NCI-H446 treated with DMSO at 0.1 percent for 48 hours (cell line): ENCODE measurements around the gene ARFGEF2.
"Not testable (repeated sequence)": the region's sequence is repeated elsewhere in the genome, so short reads cannot be mapped to it uniquely, and the experiment has no call there.

Experiments
- DNase-seq: peaks from one replicate; lab custom pipeline; 2025; lab: John Stamatoyannopoulos, UW

The ARFGEF2 gene

DNA sequence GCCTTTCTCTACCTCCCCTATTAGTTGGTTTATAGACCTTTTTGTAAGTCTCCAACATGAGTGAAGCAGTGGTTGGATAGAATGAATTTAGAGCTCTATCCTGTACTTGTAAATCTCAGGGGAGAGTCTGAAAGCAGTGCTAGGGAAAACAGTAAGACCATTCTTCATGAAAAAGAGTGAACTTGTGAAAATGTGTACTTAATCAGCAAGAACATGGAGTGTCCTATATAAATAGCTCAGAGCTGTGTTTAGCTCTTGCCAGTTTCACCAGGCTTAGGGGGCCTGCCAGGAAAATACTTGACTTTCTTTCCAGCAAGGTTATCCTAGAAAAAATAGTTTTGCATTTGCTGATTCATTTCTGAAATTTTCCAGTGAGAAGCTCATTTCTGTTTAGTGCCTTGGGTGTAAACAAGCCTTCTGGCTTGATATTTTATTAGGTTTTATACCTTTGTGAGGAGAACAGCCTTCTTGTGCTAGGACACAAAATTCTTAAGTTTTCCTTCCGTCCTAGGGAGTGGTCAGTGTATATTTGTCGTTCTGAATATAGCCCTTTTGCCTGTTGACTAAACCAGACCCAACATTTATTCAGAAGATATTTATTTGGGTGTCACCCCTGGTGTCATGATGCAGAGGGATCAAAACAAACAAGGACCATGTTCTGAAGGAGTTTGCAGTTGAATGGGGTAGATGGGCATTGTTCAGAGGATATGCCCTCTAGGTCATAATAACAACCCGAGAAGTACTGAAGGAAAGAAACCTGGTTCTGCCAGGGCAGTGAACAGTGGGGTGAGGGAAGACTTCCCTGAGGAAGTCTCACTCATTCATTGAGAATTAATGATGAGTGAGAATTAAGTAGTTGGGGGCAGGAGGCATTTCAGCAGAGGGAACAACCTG is 7.6 kb downstream of the ARFGEF2 start:
- no peak for DNase-seq

DNA sequence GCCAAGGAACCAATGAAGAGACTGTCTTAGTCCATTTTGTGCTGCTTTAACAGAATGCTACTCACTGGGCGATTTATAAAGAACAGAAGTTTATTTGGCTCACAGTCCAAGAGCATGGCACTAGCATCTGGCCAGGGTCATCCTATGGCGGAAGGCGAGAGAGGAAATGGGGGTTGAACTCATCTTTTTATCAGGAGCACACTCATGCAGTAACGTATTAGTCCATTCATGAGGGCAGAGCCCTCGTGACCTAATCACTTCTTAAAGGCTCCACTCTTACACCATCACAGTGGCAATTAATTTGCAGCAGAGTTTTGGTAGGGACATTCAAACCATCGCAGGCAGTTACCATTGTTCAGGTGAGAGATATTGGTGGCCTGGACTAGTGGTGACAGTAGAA is 8.5 kb downstream of the ARFGEF2 start:
- DNase-seq = no peak

DNA sequence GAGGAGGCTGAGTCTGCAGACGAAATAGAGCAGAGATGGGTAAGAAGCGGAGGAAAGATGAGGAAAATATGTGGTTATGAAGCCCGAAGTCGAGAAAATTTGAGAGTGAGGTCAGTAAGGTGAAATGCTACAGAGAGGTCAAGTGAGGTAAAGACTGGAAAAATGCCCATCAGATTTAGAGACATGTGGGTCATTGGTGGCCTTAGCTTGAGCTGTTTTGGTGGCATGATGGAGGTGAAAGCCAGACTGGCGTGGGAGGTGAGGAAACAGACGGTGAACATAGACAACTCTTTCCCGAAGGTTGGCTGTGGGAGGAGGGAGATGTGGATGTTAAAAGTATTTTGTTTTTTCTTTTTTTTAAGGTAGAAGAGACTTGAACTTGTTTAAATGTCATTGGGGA is 9.4 kb downstream of the ARFGEF2 start:
- DNase-seq = no peak

DNA sequence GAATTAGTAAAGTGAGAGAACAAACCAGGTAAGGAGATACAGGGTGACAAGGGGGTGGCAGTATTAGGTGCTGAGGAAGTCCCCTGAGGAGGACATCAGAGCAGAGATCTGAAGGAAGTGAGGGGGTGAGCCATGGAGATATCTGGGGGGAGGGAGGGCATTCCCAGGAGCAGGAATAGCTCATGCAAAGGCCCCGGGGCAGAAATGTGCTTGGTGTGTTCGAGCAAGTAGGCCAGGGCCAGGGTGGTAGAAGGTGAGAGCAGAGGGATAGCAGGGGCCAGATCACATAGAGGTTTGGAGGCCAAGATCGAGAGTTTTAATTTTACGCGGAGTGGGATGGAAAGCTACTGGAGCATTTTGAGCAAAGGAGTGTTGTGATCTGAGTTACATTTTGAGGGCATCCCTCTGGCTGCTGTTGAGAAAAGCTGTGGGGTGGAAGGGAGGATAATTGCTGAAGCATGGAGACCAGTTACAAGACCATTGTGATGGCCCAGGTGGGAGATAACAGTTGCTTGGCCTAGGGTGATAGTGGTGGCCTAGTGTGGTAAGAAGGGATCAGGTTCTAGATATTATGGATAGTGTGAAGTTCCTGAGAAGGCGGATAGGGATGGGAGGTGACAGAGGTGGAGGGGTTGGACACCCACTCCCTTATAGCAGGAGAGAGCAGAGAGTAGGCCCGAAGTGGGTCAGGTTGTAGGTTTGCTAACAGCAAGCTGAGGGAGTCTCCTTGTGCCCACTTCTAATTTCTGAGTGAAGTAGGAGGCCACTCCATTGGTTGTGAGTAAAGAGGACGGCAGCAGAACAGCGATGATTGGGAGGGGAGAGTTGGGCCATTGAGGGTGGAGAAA is 10.2 kb downstream of the ARFGEF2 start:
- DNase-seq = no peak

DNA sequence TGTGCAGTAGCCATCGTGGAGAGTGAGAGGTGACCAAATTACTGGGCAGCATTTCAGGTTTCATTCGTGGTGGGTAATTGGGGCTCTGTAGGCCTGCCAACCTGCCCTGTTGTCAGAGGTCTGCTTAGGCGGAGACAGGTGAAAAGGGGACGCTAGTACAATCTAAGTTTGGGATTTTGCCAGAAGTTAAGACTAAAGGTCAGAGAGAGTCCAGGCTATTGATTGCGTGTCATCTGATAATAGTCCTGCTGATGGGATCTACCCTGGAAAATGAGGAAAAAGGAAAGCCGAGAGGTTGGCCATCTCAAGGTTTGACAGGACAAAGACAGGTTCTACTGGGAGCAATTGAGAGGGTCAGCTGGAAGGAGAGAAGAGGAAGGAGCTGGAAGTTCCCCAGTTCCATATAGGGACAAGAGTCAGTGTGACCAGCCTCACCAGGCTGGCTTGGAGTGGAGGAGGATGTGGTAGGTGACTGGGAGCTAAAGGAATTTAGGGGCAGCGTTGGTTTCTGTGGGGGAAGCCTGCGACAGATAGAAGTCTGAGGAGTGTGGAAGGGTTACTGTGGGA is 10.9 kb downstream of the ARFGEF2 start:
- no peak for DNase-seq

DNA sequence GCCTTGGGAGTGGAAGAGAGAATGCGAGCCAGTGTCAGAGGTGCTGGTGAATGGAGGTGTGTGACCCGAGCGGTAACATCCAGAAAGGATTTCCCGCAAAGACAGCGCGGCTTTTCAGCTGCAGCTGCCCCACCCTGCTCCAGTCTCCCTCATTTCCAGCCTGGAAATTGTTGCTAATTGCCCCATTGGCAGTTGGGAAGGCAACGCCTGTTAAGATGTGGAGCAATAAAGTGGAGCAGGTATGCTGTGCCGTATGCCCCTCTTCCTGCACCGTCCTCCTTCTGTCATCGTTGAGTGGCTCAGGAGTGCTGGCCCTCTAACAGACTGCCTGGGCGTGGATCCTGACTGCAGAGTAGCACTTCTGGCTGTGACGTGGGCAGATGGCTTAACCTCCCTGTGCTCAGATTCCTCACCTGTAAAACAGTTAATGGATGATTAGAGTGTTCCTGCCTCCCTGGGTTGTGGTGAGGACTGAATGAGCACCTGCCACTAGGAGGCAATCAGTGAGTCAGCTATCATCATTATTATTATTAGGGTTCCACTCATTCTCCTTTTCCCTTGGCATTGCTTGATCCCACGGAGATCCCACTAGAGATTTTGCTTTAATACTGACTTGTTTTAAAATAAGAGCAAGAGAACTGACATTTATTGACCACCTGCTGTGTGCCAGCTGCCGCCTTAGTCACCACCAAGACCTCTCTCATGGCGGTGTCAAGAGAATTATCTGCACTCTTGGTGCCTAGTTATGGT is 11.7 kb downstream of the ARFGEF2 start:
- no peak for DNase-seq

DNA sequence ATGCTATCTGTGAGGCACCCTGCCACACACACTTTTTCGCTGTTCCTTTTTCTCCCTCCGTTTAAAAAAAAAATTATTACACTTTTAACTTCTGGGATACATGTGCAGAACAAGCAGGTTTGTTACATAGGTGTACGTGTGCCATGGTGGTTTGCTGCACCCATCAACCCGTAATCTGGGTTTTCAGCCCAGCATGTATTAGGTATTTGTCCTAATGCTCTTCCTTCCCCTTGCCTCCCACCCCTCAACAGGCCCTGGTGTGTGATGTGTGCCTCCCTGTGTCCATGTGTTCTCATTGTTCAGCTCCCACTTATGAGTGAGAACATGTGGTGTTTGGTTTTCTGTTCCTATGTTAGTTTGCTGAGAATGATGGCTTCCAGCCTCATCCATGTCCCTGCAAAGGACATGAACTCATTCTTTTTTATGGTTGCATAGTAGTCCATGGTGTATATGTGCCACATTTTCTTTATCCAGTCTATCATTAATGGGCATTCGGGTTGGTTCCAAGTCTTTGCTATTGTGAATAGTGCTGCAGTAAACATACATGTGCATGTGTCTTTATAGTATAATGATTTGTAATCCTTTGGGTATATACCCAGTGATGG is 12.9 kb downstream of the ARFGEF2 start:
- not testable (repeated sequence) for DNase-seq

DNA sequence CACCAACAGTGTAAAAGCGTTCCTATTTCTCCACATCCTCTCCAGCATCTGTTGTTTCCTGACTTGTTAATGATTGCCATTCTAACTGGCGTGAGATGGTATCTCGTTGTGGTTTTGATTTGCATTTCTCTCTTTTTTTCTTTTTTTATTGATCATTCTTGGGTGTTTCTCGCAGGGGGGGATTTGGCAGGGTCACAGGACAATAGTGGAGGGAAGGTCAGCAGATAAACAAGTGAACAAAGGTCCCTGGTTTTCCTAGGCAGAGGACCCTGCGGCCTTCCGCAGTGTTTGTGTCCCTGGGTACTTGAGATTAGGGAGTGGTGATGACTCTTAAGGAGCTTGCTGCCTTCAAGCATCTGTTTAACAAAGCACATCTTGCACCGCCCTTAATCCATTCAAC is 13.5 kb downstream of the ARFGEF2 start:
- DNase-seq = not testable (repeated sequence)

DNA sequence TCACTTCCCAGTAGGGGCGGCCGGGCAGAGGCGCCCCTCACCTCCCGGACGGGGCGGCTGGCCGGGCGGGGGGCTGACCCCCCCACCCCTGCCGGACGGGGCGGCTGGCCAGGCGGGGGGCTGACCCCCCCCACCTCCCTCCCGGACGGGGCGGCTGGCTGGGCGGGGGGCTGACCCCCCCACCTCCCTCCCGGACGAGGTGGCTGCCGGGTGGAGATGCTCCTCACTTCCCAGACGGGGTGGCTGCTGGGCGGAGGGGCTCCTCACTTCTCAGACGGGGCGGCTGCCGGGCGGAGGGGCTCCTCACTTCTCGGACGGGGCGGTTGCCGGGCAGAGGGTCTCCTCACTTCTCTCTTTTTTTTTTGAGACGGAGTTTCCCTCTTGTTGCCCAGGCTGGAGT is 14.7 kb downstream of the ARFGEF2 start:
- not testable (repeated sequence) for DNase-seq

DNA sequence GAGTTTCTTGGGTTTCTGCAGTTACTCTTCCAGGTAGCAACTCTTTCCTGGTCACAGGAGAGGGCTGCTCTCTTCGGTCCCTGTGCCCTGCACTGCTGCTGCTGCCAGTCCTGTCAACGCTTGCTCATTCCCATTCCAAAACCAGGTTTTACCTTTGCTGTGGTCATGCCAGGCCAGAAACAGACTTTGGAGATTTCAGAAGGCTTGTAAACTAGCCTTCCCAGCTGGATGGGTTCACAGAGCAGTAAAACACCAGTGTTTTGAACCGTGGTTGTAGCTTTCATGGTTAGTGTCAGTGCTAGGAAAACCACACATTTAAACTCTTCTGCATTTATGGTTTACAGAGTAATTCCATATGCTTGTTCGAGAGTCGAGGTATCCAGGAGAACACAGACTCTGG is 16.2 kb downstream of the ARFGEF2 start:
- DNase-seq = no peak

DNA sequence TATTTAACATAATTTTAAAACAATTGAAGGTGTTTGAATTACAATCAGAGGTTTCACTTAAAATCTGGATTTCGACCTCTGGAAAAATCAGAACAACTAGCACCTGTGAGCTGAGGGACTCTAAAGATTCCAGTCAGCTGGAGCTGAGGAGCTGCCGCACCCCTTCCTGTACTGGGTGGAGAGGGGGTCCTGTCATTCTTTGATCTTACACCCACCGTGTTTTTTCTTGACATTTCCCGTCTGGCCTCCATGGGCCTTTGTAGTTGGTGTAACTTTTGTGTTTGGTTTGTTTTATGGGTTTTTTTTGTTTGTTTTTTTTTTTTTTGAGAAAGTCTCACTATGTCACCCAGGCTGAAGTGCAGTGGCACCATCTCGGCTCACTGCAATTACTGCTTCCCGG is 17.2 kb downstream of the ARFGEF2 start:
- DNase-seq = no peak

DNA sequence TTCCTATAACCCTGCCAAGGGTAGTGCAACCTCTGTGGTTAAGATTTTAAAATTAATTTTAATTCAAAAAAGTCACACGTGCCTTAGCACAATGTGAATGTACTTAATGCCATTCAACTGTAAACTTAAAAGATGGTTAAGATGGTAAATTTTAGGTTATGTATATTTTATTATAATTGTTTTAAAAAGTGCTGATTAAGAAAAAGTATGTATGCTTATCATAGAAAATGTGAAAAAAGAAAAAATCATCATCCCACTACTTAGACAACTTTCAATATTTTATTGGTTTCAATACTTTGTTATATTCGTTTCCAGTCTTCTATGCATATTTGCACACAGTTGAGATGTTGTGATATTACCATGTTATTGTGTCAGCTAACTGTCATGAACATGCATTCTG is 18.7 kb downstream of the ARFGEF2 start:
- no peak for DNase-seq

DNA sequence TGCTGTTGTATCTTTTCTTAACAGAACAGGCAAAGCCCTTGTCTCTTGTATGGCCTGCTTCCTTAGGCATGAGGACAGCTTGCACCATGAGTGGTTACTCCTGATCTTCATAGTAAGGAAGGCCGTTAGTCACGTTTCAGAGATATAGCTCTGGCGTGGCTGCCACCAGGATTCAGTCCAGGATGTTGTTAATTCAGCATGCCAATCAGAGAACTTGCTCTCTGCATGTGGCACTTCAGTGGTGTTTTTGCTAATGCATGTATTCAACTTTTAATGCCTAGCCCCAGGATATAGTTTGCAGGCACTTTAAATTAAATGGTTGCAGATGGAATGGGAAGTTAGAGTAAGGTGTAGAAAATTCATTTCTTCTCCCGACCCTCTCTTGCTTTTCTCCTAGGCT is 20.0 kb downstream of the ARFGEF2 start:
- DNase-seq = no peak

DNA sequence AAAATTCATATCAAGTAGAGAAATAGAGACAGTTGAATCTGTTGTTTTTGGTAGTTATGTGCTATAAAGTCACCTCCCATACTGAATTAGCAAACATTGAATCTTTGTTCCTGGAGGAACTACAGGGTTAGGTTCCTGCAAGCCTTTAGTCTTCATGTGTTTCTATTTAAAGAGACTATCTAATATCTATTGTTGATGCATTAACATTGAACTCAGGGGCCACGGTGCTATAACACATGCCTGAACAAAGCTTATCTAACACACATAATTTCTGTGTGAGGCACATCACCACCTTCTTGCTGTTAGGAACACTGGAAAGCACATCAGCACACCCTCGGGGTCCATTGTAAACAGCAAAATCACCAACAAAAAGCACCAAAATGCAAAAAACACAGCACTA is 21.2 kb downstream of the ARFGEF2 start:
- no peak for DNase-seq

DNA sequence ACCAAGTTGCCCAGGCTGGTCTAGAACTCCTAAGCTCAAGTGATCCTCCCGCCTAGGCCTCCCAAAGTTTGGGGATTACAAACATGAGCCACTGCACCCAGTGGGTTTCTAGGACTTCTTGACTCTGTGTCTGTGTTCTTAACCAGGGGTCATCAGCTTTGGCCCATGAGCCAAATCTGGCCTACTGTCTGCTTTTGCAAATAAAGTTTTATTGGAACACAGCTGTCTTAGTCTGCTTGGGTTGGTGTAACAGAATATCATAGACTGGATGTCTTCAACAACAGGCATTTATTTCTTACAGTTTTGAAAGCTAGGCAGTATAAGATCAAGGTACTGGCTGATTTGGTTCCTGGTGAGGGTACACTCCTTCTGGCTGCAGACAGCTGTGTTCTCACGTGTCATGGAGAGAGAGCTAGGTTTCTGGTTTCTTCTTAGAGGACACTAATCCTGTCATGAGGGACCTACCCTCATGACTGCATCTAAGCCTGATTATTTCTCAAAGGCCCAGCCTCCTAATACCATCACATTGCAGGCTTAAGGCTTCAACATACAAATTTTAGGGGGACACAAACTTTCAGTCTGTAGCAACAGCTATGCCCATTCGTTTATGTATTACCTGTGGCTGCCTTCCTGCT is 23.3 kb downstream of the ARFGEF2 start:
- no peak for DNase-seq

DNA sequence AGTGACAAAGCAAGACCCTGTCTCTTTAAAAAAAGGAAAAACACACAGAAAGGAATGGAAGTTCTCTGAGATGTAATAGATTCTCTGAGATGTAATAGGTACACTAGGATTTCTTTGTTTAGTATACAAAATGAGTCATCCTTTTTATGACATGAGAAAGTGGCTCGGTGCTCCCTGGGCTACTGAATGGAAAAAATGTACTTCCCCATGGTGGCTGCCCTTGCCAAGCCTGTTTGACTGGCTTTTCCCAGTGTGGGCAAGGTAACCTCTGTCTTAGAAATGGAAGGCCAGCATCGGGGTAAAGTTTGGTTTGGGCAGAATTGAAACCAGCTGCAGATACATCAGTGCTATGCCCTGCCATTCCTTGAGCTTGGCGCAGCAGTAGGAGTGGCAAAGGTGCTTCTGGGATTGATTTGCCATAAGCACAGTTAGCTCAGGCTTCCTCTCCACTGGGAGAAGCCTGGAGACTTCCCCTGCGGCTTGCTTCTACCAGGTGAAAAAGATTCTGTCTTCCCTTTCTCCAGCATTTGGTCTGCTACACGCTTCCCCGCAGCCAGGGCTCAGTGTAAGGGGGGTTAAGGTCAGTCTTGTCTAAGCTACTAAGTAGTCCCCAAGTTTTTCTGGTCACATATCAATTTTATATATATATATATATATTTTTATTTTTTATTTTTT is 24.5 kb downstream of the ARFGEF2 start:
- no peak for DNase-seq

DNA sequence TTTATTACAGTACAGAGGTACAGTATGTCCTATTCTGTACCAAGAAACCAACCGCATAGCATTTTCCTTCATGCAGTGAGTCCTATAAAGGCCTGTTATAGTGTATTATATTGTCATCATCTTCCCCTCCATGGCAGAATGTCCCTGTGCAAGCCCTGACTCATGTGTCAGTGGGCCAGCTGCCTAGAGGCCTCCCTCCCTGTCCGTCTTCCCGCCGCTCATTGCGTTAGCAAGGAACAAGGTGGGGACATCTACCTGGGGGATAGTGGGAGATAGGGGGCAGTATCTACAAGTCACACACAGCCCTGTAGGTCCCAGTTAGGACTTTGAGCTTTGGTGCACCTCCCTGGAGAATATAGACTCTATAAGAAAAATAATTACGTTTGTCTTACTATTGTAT is 27.1 kb downstream of the ARFGEF2 start:
- no peak for DNase-seq

DNA sequence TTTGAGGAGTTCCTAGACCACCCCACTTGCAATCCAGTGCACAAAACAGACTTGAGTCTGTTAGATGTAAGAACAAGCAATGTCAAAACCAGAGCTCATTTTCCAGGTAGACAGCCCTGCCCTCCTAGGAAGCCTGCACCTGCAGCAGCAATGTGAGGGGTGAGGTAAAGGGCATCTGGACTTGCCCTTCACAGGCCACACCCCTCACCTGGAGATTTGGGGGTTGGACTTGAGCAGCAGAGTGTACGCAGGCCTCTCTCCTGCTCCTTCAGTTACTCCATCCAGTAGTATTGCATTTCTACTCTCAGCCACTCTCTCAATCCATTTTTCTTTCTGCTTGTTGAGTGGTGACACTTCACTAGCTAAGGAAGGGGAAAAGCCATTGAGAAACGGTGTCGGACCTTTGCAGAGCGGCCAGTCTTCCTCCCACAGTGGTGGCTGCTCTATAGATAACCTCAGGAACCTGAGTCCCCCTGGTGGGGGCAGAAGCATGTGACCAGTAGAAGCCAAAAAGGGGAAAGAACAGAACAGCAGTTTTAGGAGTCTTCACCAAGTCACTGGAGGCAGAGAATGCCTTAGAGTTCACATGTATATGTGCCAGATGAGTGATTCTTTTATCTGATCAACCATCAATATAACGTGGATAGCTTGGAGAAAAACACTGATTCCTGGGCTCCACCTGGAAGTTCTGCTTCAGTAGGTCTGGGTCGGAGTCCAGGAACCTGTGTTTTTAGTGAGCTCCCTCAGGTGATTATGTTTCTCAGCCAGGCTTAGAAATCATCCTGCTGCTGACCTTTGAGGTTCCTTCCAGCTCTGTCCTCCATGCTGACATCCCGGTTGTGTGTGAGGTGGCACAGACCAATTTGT is 28.0 kb downstream of the ARFGEF2 start:
- no peak for DNase-seq

DNA sequence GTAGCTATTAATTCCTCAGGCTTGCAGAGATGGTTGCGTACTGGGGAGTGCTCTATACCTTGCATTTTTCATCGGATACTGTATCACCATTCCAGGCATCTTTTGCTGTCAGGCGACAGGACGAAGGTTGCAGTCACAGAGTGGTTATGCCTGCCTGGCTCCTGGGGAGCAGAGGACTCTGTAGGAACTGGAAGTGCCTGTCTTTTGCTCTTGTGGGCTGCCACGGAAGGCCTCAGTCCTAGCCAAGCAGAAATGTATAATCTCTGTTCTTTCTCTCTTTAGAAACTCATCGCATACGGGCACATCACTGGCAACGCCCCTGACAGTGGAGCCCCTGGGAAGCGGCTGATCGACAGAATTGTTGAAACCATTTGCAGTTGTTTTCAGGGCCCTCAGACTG is 29.5 kb downstream of the ARFGEF2 start:
- DNase-seq = no peak

DNA sequence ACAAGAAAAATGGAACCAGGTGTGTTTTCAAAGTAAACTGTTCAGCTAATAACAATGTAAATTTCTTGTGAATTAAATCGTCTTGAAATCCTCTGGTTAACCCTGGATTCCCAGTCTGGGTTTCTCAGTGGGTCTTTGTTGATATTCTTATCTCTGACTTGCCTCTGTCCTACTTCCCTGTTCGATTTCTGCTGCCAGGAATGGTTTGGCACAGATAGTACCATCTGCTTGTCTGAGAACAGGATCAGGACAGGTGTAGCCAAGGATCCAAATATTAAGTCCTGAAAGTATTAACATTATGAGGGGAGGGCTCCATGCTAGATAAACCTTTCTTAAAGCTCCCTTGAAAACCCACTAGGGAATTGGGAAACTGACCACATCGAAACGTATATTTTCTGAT is 30.1 kb downstream of the ARFGEF2 start:
- DNase-seq = no peak
